Measurements from ENCODE around the gene GSTM1.
A peak's percentile ranks its signal among the peaks of the same experiment; 100 is the strongest.

GSTM1 gene

DNA sequence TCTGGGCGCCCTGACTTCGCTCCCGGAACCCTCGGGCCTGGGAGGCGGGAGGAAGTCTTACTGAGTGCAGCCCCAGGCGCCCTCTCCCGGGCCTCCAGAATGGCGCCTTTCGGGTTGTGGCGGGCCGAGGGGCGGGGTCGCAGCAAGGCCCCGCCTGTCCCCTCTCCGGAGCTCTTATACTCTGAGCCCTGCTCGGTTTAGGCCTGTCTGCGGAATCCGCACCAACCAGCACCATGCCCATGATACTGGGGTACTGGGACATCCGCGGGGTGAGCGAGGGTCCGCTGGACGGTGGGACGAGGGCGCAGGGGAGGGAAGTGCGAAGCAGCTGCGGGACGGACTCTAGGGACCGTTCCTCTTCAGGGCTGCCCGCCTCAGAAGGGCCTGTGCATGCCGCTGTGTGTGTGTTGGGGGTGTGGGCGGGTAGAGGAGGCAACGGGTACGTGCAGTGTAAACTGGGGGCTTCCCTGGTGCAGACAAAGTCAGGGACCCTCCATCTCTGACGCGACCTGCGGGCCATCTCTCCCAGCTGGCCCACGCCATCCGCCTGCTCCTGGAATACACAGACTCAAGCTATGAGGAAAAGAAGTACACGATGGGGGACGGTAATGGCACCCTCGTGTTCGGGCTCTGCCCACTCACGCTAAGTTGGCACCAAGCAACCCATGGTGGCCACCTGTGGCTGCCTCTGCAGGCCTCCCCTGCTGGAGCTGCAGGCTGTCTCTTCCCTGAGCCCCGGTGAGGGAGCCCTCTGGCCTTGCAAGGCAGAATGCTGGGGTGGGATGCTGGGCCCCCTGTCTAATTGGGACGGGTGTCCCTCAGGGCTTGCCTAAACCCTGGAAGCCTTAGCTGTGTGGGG, at the start of gene GSTM1:
GSTM1 (plus strand) TSS at position 177 of the 859 bp plus-strand sequence; CDS start at position 234, 57 bp downstream.
- DNase-seq: no peak

GRCh38 chr1:109639063-109639840, 48.4 kb upstream of the GSTM1 start:
- DNase-seq: no peak

DNA sequence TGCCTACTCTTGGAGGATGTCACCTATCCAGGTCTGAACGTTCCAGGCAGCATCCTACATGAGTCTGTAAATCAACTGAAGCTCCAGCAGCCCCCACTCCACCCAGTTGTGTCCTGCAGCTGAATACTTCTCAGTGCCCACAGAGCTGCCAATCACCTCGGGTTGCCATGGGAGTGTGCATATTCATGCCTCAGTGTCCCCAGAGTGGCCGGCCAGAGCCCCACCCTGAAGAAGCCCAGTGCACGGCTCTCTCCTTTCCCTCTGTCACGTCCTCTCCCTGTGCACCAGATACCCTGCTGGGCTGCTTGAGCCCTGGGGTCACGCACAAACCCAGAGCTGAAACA, 47.8 kb upstream of the GSTM1 start:
- no peak for DNase-seq

- no peak for DNase-seq
Observed at GRCh38 chr1:109640285-109640865, 47.2 kb upstream of the GSTM1 start.

DNA sequence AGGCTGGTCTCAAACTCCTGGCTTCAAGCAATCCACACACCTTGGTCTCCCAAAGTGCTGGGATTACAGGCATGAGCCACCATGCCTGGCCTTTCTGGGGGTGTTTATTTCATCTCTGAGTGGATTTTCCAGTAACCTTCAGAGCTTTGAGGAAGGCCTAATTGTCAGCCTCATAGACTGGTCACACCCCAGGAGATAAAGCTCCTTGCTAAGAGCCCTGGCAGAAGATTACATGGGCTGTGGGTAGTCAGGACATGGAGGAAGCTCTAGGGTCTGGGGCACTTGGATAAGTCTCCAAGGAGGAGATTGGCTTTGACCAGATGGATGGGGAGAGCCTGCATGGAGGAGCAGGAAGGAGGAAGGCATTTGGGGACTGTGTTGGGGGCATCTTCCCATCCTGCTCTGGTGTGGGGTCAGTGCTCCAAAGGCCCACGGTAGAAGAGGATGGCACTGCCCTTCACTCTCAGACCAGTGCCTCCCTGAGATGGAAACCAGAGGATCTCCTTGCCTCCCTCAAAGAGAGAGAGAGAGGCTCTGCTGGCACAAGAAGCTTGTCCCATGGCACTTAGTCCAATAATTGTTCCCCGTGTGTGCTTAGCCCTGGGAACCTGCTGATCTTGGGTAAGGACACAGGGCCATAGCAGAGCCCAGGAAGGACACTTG, 46.4 kb upstream of the GSTM1 start:
- no peak for DNase-seq

- no peak for DNase-seq
Observed at GRCh38 chr1:109641861-109642260, 45.8 kb upstream of the GSTM1 start.

- no peak for DNase-seq
Observed at GRCh38 chr1:109642626-109643025, 45.0 kb upstream of the GSTM1 start.

GRCh38 chr1:109643385-109644230, 44.0 kb upstream of the GSTM1 start:
- DNase-seq: peak; percentile 25

DNA sequence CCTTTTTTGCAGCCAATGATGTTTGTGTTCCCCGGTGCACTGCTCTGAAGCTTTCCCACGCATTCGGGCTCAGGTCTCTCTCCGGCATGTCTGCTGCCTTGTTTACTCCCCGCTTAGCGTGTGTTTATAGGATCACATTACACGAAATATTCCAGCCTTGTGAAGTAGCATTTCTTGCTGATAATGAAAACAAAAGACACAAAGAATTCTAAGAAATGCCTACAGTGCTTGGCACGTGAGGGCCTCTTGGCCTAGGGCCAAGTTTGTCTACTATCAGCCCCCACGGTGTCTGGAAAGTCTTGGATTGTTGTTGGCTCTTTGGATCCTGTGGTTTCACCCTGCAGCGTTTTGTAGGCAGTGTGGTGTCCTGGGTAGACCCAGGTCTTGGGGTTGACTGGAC, 42.9 kb upstream of the GSTM1 start:
- no peak for DNase-seq

- DNase-seq: no peak
Observed at GRCh38 chr1:109649491-109649914, 38.1 kb upstream of the GSTM1 start.

GRCh38 chr1:109650609-109651008, 37.0 kb upstream of the GSTM1 start:
- DNase-seq: no peak

- DNase-seq: no peak
Observed at GRCh38 chr1:109652402-109652801, 35.2 kb upstream of the GSTM1 start.

- no peak for DNase-seq
Observed at GRCh38 chr1:109653306-109653705, 34.3 kb upstream of the GSTM1 start.

GRCh38 chr1:109654519-109654918, 33.1 kb upstream of the GSTM1 start:
- no peak for DNase-seq

DNA sequence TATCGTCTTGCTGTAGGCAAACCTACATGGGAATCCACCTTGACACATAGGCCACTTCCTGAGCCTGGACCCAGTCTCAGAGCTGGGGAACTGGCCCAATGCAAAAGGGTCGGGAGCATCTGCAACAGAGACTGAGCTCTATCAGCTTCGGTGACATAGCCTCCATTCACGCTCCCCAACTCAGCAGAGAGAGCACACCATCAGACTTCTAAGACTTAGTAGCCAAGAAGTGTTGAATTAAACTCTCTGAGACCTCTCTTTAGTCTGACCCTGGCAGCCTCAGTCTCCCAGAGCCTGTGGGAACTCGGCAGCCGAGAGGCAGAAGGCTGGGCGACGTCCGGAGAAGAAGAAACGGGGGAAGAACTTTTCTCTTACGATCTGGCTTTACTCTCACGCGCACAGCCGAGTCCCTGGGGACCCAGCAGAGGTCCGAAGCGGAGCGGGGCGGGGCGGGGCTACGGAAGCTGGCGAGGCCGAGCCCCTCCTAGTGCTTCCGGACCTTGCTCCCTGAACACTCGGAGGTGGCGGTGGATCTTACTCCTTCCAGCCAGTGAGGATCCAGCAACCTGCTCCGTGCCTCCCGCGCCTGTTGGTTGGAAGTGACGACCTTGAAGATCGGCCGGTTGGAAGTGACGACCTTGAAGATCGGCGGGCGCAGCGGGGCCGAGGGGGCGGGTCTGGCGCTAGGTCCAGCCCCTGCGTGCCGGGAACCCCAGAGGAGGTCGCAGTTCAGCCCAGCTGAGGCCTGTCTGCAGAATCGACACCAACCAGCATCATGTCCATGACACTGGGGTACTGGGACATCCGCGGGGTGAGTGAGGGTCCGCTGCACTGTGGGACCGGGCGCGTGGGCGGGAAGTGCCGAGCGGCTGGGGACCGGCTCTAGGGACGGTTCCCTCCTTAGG, 31.8 kb upstream of the GSTM1 start, which contains the start of gene GSTM4:
GSTM4 (plus strand) TSS at position 485 of the 905 bp plus-strand sequence; CDS start at position 776, 291 bp downstream.
- DNase-seq: peak; percentile 11

DNA sequence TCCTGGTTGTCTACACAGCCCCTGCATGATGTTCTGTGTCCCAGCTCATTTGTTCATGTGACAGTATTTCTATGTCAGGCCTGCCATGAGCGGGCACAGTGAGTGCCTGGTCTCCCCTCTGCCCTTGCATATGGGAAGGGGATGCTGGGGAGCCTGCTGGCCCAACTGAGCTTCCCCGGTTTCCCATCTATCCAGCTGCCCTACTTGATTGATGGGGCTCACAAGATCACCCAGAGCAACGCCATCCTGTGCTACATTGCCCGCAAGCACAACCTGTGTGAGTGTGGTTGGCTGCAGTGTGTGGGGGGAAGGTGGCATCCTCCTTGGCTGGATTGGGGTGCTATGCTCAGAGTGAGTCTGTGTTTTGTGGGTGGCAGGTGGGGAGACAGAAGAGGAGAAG, 30.2 kb upstream of the GSTM1 start:
- no peak for DNase-seq

GRCh38 chr1:109657970-109658369, 29.6 kb upstream of the GSTM1 start:
- DNase-seq: no peak

DNA sequence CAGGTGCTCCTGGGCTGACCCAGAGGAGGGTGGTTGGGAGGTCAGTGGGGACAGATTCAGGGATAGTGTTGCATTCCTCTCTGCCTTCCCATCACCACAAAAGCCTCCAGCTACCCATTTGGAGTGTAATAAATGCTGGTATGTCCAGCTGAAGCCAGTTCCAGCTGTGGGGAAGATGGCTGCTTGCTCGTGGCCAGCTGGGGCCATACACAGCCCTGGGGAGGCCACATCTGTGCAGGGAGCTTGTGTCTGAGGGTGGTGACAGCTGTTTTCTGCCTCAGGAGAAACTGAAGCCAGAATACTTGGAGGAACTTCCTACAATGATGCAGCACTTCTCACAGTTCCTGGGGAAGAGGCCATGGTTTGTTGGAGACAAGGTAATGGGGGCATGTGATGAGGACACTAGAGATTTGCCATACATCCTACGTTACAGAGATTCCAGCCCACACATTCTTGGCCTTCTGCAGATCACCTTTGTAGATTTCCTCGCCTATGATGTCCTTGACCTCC, 29.0 kb upstream of the GSTM1 start:
- no peak for DNase-seq

GRCh38 chr1:109659145-109659544, 28.5 kb upstream of the GSTM1 start:
- DNase-seq: no peak

DNA sequence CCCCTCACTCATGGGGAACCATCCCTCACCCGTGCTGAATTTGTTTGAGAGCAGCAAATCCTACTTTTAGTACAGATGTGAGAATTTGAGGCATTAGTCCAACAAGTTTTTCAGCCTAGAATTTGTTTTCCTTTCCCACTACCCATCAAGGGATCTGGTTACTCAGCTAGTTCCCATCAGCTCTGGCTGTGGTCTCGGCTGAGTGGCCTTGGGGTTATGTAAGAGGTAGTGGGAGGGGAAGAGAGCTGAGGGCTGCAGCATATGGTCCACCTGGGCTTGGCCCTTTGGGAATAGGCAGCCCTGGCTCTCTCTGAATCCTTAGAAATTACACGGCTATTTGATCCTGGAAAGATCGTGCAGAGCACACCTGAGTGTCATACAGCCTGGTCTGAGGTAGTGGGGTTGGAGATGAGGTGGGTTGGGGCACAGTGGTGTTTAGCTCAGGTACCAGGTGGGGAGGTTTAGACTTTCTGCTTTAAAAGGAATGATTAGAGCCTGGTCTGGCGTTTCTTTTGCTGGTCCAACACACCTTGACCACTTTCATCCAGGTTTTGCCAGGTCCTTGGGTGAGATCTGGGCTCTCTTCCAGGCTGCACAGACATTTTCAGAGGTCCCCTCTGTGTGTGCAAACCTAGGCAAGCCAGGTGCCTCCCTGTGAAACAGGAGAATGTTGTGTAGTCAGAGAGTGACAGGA, 27.5 kb upstream of the GSTM1 start:
- peak; percentile 65 for DNase-seq

Measured in NCI-H524 treated with DMSO at 0.1 percent for 48 hours (cell line).